ENCODE measurements around the gene EMX1.

The EMX1 gene

DNA sequence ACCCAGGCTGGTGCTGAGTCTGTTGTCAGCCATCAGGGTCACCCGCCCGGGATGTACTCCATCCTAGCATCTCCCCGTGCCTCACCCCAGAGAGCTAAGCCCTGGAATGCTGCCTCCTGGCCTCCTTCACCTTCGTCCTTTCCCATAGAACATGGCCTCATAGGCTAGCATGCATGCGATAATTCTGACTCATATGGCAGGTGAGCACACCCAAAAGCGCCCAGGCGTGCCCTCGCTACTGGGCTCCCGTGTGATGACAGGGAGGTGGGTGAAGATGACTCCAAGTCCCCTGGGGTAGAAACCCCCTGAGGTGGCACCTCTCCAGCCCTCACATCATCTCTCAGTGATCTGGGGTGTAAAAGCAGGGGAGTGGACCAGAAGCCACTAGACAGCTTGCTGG lies 22.8 kb upstream of the EMX1 start:
- no peak for TF ChIP-seq CTCF (IDR thresholded peaks at IDR 0.05; ENCODE audit: low read depth, low read length, missing control alignments)
- no peak for DNase-seq (ENCODE audit: extremely low read depth, low read depth)
- no peak overlapping the region for H3K4me3 ChIP-seq (replicated peaks; ENCODE audit: low read depth, low read length)

GRCh38 chr2:72895154-72895553 lies 22.2 kb upstream of the EMX1 start:
- no peak for TF ChIP-seq CTCF (IDR thresholded peaks at IDR 0.05; ENCODE audit: low read depth, low read length, missing control alignments)
- DNase-seq (ENCODE audit: extremely low read depth, low read depth), result no peak
- H3K4me3 ChIP-seq (replicated peaks; ENCODE audit: low read depth, low read length), result no peak overlapping the region

GRCh38 chr2:72895759-72896281 lies 21.5 kb upstream of the EMX1 start:
- TF ChIP-seq CTCF (IDR thresholded peaks at IDR 0.05; ENCODE audit: low read depth, low read length, missing control alignments), result no peak
- H3K4me3 ChIP-seq (replicated peaks; ENCODE audit: low read depth, low read length), result no peak overlapping the region
- no peak for DNase-seq (ENCODE audit: extremely low read depth, low read depth)

- H3K4me3 ChIP-seq (replicated peaks; ENCODE audit: low read depth, low read length), result no peak overlapping the region
- TF ChIP-seq CTCF (IDR thresholded peaks at IDR 0.05; ENCODE audit: low read depth, low read length, missing control alignments), result no peak
- no peak for DNase-seq (ENCODE audit: extremely low read depth, low read depth)
Observed at GRCh38 chr2:72896446-72896845, 20.9 kb upstream of the EMX1 start.

GRCh38 chr2:72897785-72898584 lies 19.3 kb upstream of the EMX1 start:
- H3K4me3 ChIP-seq (replicated peaks; ENCODE audit: low read depth, low read length), result no peak overlapping the region
- no peak for TF ChIP-seq CTCF (IDR thresholded peaks at IDR 0.05; ENCODE audit: low read depth, low read length, missing control alignments)
- no peak for DNase-seq (ENCODE audit: extremely low read depth, low read depth)

- no peak for DNase-seq (ENCODE audit: extremely low read depth, low read depth)
- H3K4me3 ChIP-seq (replicated peaks; ENCODE audit: low read depth, low read length), result no peak overlapping the region
- no peak for TF ChIP-seq CTCF (IDR thresholded peaks at IDR 0.05; ENCODE audit: low read depth, low read length, missing control alignments)
Observed at GRCh38 chr2:72898585-72898906, 18.8 kb upstream of the EMX1 start.
